MG63 (cell line): ENCODE measurements around the gene COL23A1. TPM values are rescaled to one million over a fixed set of nuclear protein-coding genes. Genes with fewer than 3 reads are reported as not detected.

Experiments used
- DNase-seq: peaks from one replicate; pipeline ENCODE4 v3.0.0-alpha.2; 2020
- H3K27me3 ChIP-seq: fragments of 250-450 bp; sonication (Bioruptor Pico); 2 replicates; pipeline ENCODE4 v1.5.1; 2020; ENCODE audit warnings: mild to moderate bottlenecking, moderate library complexity
- H3K36me3 ChIP-seq: fragments of 250-450 bp; sonication (Bioruptor Pico); 2 replicates; pipeline ENCODE4 v1.5.1; 2020; ENCODE audit warnings: mild to moderate bottlenecking, moderate library complexity
- H3K4me3 ChIP-seq: fragments of 250-450 bp; sonication (Bioruptor Pico); 2 replicates; pipeline ENCODE4 v1.5.1; 2020; ENCODE audit warnings: mild to moderate bottlenecking, moderate library complexity
- H3K9me3 ChIP-seq: fragments of 250-450 bp; sonication (Bioruptor Pico); 2 replicates; pipeline ENCODE4 v1.5.1; 2020; ENCODE audit warnings: mild to moderate bottlenecking, moderate library complexity
- total RNA-seq: library from RNA; depleted of rRNA; stranded (reverse); fragments of >200 nt; shearing (Covaris generic); gene quantifications from 2 replicates; pipeline ENCODE4 v1.2.3, GENCODE V29; 2014; ENCODE audit warnings: low replicate concordance

Gene COL23A1
- total RNA-seq, 1 experiment from 2014 or later = 107 TPM

- no peak overlapping the region for H3K4me3 ChIP-seq
- H3K9me3 ChIP-seq = no peaks in the 10 kb centered on the region
- peaks cover 22% of the 10 kb centered on the region for H3K36me3 ChIP-seq
- DNase-seq = no peak
- H3K27me3 ChIP-seq = no peaks in the 10 kb centered on the region
These were observed 167.8 kb downstream of the COL23A1 start for GRCh38 chr5:178422400-178422775.

DNA sequence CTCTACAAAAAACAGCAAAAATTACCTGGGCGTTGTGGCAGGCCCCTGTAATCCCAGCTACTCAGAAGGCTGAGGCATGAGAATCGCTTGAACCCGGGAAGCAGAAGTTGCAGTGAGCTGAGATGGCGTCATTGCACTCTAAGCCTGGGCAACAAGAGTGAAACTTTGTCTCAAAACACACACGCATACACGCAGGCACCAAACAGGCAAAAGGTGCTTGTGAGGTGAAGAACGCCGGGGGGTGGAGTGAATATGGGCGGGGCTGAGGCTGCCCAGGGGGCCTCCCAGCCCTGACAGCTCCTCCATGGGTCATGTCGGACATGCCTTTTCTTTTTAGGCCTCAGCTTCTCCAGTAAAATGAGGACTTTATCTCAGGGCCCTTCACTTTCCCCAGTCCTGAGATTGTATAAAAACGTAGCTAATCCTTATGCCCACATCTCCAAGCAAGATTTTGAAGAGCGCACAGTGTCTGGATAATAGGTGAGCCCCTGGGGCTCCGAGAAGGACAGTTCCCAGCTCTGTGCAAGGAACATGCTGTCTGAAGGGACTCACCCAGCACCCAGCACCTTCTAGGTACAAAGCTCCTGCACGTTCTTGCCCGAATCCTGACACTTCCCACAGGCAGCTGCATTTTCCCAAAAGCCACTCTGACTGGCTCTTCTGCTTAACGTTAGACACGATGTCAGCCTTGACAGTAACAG is 168.3 kb downstream of the COL23A1 start:
- H3K9me3 ChIP-seq = no peaks in the 10 kb centered on the region
- H3K27me3 ChIP-seq = no peaks in the 10 kb centered on the region
- H3K4me3 ChIP-seq = no peak overlapping the region
- no peak for DNase-seq
- H3K36me3 ChIP-seq = peaks cover 23% of the 10 kb centered on the region

DNA sequence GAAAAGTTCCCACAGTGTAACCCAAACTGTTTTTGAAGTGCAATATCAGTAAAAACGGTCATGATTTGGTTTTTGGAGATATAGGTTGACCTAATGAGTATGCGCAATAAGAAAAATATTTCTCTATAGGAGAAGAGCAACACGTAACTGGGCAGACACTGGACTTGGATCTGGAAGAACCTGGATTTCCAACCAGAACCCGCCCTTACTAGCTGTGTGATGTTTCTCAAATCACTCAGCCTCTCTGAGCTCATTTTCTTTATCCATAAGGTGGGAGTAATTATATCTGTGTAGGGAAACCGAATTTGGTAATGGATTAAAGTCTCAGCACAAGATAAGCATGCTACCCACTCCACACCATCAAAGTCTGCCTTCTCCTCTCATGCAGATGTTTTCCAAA is 169.1 kb downstream of the COL23A1 start:
- H3K27me3 ChIP-seq = no peaks in the 10 kb centered on the region
- H3K4me3 ChIP-seq = no peak overlapping the region
- H3K36me3 ChIP-seq = peaks cover 20% of the 10 kb centered on the region
- H3K9me3 ChIP-seq = no peaks in the 10 kb centered on the region
- no peak for DNase-seq

DNA sequence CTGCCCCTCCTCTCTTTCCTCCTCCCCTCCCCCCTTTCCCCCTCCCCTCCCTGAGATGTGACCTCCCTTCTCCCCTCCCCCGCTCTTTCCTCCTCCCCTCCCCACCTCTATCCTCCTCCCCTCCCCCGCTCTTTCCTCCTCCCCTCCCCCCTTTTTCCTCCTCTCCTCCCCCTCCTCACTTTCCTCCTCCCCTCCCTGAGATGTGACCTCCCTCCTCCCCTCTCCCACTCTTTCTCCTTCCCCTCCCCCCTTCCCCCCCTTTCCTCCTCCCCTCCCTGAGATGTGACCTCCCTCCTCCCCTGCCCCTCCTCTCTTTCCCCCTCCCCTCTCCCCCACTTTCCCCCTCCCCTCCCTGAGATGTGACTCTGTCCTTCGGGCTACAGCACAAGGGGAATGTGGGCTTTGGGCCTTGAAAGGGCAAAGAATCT is 169.8 kb downstream of the COL23A1 start:
- no peaks in the 10 kb centered on the region for H3K9me3 ChIP-seq
- H3K4me3 ChIP-seq = no peak overlapping the region
- H3K27me3 ChIP-seq = no peaks in the 10 kb centered on the region
- H3K36me3 ChIP-seq = peaks cover 14% of the 10 kb centered on the region
- no peak for DNase-seq

DNA sequence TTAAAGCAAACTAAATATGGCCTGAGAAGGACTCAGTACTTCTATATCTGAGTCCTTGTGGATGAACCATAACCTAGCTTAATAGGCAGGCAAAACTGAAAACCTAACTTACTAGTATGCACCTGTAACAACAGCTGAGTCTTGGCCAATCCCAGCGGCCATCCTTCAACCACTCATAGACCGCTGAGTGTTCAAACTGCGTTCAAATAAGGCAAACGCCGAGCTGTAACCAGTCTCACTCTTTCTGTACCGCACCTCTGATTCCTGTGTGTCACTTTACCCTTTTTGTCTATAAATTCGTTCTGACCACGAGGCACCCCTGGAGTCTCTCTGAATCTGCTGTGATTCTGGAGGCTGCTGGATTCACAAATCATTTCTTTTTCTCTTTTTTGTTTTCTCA is 170.5 kb downstream of the COL23A1 start:
- DNase-seq = no peak
- H3K4me3 ChIP-seq = no peak overlapping the region
- H3K9me3 ChIP-seq = no peaks in the 10 kb centered on the region
- H3K36me3 ChIP-seq = peaks cover 12% of the 10 kb centered on the region; the same call in 1 of the 2 replicates
- no peaks in the 10 kb centered on the region for H3K27me3 ChIP-seq

DNA sequence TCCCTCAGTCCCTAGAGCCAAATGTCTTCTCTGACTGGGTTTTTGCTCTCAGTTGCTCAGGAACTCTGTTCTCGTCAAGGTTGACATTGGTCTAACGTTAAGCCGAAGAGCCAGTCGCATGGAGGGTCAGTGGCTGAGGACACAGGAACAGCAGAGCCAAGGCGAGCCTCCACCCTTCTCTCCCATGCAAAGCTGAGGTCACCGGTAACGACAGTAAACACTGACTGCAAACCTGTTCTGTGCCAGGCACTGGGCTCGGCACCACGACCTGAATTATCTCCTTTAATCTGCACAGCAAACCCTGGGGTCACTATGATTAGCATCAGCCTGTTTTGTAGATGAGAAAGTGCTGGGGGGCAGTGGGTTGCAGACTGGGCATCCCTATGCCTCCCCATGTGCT is 171.0 kb downstream of the COL23A1 start:
- Histone ChIP-seq H3K4me3 (no peak overlapping the region), H3K27me3 (no peaks in the 10 kb centered on the region), H3K9me3 (no peaks in the 10 kb centered on the region), H3K36me3 (peaks cover 12% of the 10 kb centered on the region; the same call in 1 of the 2 replicates)
- DNase-seq = no peak

DNA sequence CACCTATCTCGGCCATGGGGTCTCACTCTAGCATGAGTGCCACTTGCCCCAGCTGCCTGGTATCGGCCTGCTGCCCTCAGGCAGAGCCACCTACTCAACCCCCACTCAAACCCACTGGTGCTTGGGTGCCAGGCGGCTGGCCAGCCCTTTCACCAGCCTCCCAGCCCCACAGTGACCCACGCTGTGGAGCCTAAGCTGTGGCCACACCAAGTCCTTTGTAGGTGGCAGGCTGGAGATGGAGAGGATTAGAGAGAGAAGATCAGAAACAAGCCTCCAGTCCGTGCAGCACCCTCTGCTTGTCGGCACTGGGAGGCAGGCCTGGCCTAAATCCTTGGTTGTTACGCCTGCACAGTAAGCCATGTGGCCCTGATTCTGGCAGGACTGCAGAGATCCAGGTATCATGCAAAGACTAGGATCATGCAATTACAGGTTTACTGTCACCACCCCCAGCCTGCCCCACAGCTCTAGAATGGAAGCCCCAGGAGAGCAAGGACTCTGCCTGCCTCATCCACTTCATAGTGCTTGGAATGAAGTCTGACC is 171.7 kb downstream of the COL23A1 start:
- no peak for DNase-seq
- Histone ChIP-seq H3K9me3 (no peaks in the 10 kb centered on the region), H3K27me3 (no peaks in the 10 kb centered on the region), H3K4me3 (no peak overlapping the region), H3K36me3 (peaks cover 12% of the 10 kb centered on the region; the same call in 1 of the 2 replicates)

- peaks cover 12% of the 10 kb centered on the region; the same call in 1 of the 2 replicates for H3K36me3 ChIP-seq
- no peak for DNase-seq
- H3K4me3 ChIP-seq = no peak overlapping the region
- H3K27me3 ChIP-seq = no peaks in the 10 kb centered on the region
- no peaks in the 10 kb centered on the region for H3K9me3 ChIP-seq
These were observed 172.2 kb downstream of the COL23A1 start for GRCh38 chr5:178418031-178418430.

DNA sequence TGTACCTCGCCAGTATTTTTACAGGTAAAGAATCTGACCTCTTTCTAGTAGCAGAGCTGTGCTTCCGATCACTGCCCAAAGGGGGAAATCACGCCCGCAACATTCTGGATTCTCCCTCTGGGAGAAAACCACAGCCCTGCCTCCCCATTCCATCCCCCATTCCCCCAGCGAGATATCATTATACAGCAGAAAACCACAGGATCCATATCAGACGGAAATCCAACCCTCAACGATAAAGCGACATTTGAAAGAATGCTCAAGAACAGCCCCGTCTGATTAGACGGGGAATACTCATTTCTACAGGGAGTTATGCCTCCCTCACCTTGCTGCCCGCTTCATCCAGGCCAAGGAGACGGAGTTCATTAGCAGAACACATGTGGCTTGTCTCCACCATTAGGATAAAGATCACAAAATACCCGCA is 172.8 kb downstream of the COL23A1 start:
- Histone ChIP-seq H3K27me3 (no peaks in the 10 kb centered on the region), H3K36me3 (peaks cover 12% of the 10 kb centered on the region; the same call in 1 of the 2 replicates), H3K4me3 (no peak overlapping the region), H3K9me3 (no peaks in the 10 kb centered on the region)
- DNase-seq = no peak

DNA sequence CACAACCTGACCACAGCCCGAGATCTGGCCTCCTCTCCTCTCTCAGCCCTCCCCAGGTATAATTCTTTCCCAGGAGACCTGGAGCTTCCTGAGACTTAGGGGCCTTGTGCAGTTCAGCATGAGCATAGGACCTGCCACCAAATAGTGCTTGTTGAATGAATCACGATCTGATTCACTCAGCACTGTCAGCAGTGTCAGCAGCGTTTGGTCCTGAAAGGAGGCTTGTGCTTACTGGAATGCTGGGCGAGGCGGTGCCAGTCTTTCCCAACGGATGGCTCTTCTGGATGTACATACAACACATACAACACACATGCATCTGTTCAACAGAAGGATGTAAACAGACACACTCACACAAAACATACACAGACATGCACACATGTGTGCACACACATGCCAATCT is 173.3 kb downstream of the COL23A1 start:
- Histone ChIP-seq H3K4me3 (no peak overlapping the region), H3K9me3 (no peaks in the 10 kb centered on the region), H3K27me3 (no peaks in the 10 kb centered on the region), H3K36me3 (peaks cover 12% of the 10 kb centered on the region; the same call in 1 of the 2 replicates)
- DNase-seq = peak; percentile 92

GRCh38 chr5:178416206-178416882 is 173.8 kb downstream of the COL23A1 start:
- DNase-seq = no peak
- no peak overlapping the region for H3K4me3 ChIP-seq
- H3K36me3 ChIP-seq = peaks cover 12% of the 10 kb centered on the region; the same call in 1 of the 2 replicates
- H3K27me3 ChIP-seq = no peaks in the 10 kb centered on the region
- H3K9me3 ChIP-seq = no peaks in the 10 kb centered on the region

DNA sequence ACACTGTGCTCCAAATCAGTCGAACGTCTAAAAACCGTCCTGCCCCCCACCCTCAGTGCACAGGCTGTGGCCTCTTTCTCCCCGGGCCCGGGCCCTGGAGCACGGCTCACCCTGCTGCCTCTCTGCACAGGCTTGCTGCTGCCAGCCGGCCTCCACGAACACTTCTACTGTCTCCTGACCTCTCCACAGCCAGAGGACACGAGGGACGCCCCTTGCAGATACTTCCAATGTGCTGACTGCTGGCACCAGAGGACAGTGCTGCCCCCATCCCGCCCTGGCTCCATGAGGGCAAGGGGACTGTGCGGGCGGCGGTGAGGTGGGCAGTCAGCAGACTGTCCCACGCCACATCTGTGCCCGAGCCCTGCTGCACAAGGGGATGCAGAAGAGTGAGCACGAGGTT is 174.8 kb downstream of the COL23A1 start:
- Histone ChIP-seq H3K9me3 (0 out of 2 replicates have a peak, but pooled peaks cover 1% of the 10 kb centered on the region), H3K36me3 (peaks cover 12% of the 10 kb centered on the region; the same call in 1 of the 2 replicates), H3K4me3 (no peak overlapping the region), H3K27me3 (no peaks in the 10 kb centered on the region)
- DNase-seq = no peak

DNA sequence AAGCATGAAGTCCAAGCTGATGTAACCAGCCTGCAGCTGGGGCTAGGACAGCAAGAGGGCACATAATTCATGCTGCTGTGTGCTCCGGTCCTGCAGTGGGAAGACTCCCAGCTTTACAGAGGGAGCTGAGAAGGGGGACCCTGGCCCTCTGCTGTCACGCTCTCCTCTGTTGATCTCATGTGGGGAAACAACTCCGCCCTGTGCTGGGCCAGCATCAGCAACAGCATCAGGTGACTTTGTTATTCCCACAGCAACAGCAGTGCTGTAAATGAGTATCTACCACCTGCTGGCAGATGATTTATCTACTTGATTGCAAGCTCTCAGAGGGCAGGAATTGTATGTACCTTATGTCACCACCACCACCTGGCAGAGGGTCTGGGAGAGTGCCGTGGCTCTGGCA is 176.2 kb downstream of the COL23A1 start:
- no peak overlapping the region for H3K4me3 ChIP-seq
- H3K36me3 ChIP-seq = peaks cover 12% of the 10 kb centered on the region
- 0 out of 2 replicates have a peak, but pooled peaks cover 4% of the 10 kb centered on the region for H3K9me3 ChIP-seq
- DNase-seq = no peak
- no peaks in the 10 kb centered on the region for H3K27me3 ChIP-seq

DNA sequence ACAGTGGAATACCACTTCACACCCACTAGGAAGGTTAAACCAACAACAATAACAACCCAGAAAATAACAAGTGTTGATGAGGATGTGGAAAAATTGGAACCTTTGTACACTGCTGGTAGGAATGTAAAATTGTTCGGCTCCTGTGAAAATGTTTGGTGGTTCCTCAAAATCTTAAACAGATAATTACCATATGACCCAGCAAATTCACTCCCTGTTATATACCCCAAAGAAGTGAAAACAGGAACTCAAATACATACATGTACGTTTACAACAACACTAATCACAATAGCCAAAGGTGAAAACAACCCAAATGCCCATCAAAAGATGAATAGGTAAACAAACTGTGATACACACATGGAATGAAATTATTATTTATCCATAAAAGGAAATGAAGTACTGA is 179.1 kb downstream of the COL23A1 start:
- Histone ChIP-seq H3K27me3 (no peaks in the 10 kb centered on the region), H3K36me3 (peaks cover 18% of the 10 kb centered on the region), H3K9me3 (peaks cover 12% of the 10 kb centered on the region), H3K4me3 (no peak overlapping the region)
- no peak for DNase-seq

GRCh38 chr5:178407646-178408045 is 182.5 kb downstream of the COL23A1 start:
- Histone ChIP-seq H3K27me3 (no peaks in the 10 kb centered on the region), H3K9me3 (peaks cover 12% of the 10 kb centered on the region), H3K36me3 (peaks cover 19% of the 10 kb centered on the region), H3K4me3 (no peak overlapping the region)
- DNase-seq = no peak

- H3K9me3 ChIP-seq = peaks cover 8% of the 10 kb centered on the region
- H3K36me3 ChIP-seq = peaks cover 25% of the 10 kb centered on the region
- no peak overlapping the region for H3K4me3 ChIP-seq
- peak; percentile 49 for DNase-seq
- no peaks in the 10 kb centered on the region for H3K27me3 ChIP-seq
These were observed 185.2 kb downstream of the COL23A1 start for GRCh38 chr5:178404987-178405386.

DNA sequence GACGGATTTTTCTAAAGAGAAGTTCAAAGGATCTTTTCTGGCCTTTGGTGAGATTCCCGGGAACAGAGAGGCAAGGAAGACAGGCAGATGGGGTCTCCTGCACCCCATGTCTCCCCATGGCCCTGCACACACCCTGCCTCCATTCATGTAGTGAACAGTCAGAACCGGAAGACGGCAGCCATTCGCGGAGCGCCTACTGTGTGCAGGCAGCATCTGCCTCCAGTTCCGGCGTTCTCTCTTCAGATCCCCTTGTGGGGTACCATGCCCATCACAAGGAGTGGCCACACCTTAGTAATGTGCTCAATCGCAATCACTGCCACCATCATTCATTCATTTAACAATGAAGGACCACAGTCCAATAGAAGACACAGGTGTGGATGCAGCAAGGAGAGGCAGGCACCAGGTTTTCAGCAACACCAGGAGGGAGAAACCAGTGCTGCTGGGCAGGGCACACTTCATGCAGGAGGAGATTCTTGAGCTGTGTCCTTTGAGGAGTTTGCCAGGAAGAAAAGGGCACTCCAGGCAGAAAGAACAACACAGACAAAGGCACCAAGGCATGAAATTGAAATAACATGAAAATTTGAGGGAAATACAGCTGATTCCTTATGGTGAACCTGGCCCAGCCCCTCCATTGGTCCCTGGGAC is 186.1 kb downstream of the COL23A1 start:
- Histone ChIP-seq H3K9me3 (peaks cover 8% of the 10 kb centered on the region), H3K27me3 (no peaks in the 10 kb centered on the region), H3K36me3 (peaks cover 22% of the 10 kb centered on the region), H3K4me3 (no peak overlapping the region)
- no peak for DNase-seq
